HepG2 (cell line): ENCODE results near the gene SLC50A1. TPM values are rescaled to one million over a fixed set of nuclear protein-coding genes. Genes with fewer than 3 reads are reported as not detected.

Experiments
- CBX1 ChIP-seq: IDR thresholded peaks from one replicate; pipeline ENCODE4 v1.6.1; 2016; ENCODE audit warnings: antibody characterized with exemption, low read depth
- CSRNP1 ChIP-seq: sonication (generic); formaldehyde crosslinking; IDR thresholded peaks from 2 replicates; pipeline ENCODE4 v1.8.1; 2023; ENCODE audit warnings: mild to moderate bottlenecking, missing genetic modification reagents
- ELF4 ChIP-seq: sonication (generic); formaldehyde crosslinking; IDR thresholded peaks from 2 replicates; pipeline ENCODE4 v1.5.0; 2020; ENCODE audit warnings: missing genetic modification reagents, mild to moderate bottlenecking, moderate library complexity, borderline replicate concordance
- FOXP1 ChIP-seq, 2 experiments: fragments of 450-650 bp in 1 of 2; IDR thresholded peaks; 2 replicates each; pipeline ENCODE4 v1.6.1; 2017 to 2018; ENCODE audit warnings: antibody characterized with exemption in 1 of 2
- HNF4G ChIP-seq, 2 experiments: sonication (generic) in 1 of 2; formaldehyde crosslinking in 1 of 2; IDR thresholded peaks; 2 replicates each; pipeline versions ENCODE4 v1.4.0 to v1.6.1; 2011 to 2020; ENCODE audit warnings: borderline replicate concordance in 2 of 2, low read depth in 2 of 2, mild to moderate bottlenecking in 2 of 2, low read length in 1 of 2, missing genetic modification reagents in 1 of 2, moderate library complexity in 1 of 2
- KDM1A ChIP-seq: IDR thresholded peaks from 2 replicates; pipeline ENCODE4 v1.6.1; 2016; ENCODE audit warnings: missing compliant biosample characterization
- NCOA1 ChIP-seq: sonication (generic); formaldehyde crosslinking; IDR thresholded peaks from 2 replicates; pipeline ENCODE4 v1.9.0; 2021; ENCODE audit warnings: missing genetic modification reagents
- PATZ1 ChIP-seq: sonication (generic); formaldehyde crosslinking; IDR thresholded peaks from 2 replicates; pipeline ENCODE4 v1.4.0; 2020; ENCODE audit warnings: missing genetic modification reagents
- RCOR2 ChIP-seq: IDR thresholded peaks from 2 replicates; pipeline ENCODE4 v1.6.1; 2016; ENCODE audit warnings: missing biosample characterization, missing genetic modification reagents
- YEATS4 ChIP-seq: sonication (generic); formaldehyde crosslinking; IDR thresholded peaks from 2 replicates; pipeline ENCODE4 v1.4.0; 2020; ENCODE audit warnings: missing genetic modification reagents, borderline replicate concordance
- ZIK1 ChIP-seq: sonication (generic); formaldehyde crosslinking; IDR thresholded peaks from 2 replicates; pipeline ENCODE4 v1.5.0; 2020; ENCODE audit warnings: mild to moderate bottlenecking, low read depth, missing genetic modification reagents, borderline replicate concordance
- ZNF10 ChIP-seq: sonication (generic); formaldehyde crosslinking; IDR thresholded peaks from 2 replicates; pipeline ENCODE4 v1.4.0; 2020; ENCODE audit warnings: mild to moderate bottlenecking, low read depth, missing genetic modification reagents, borderline replicate concordance
- ZNF225 ChIP-seq: sonication (generic); formaldehyde crosslinking; IDR thresholded peaks from 2 replicates; pipeline ENCODE4 v1.4.0; 2020; ENCODE audit warnings: mild to moderate bottlenecking, missing genetic modification reagents
- ZNF253 ChIP-seq: sonication (generic); formaldehyde crosslinking; IDR thresholded peaks from 2 replicates; pipeline ENCODE4 v1.8.0; 2022; ENCODE audit warnings: mild to moderate bottlenecking, missing genetic modification reagents, borderline replicate concordance
- ZNF3 ChIP-seq: IDR thresholded peaks from 2 replicates; pipeline ENCODE4 v1.7.0; 2017; ENCODE audit warnings: inconsistent platforms
- ZNF337 ChIP-seq: sonication (generic); formaldehyde crosslinking; IDR thresholded peaks from 2 replicates; pipeline ENCODE4 v1.5.1; 2020; ENCODE audit warnings: missing genetic modification reagents, low read depth, mild to moderate bottlenecking, borderline replicate concordance
- ZNF670 ChIP-seq: sonication (generic); formaldehyde crosslinking; IDR thresholded peaks from 2 replicates; pipeline ENCODE4 v1.8.0; 2022; ENCODE audit warnings: mild to moderate bottlenecking, missing genetic modification reagents, borderline replicate concordance
- polyA plus RNA-seq, 8 experiments: library from polyadenylated mRNA; depleted of rRNA in 3 of 8; stranded (reverse) in 7 of 8; unstranded in 1 of 8; fragments of >200 nt; fragmentation: Illumina TruSeq in 4 of 8; extraction: Trizol in 4 of 8; gene quantifications; 2 replicates each; pipeline versions ENCODE4 v1.2.1 to v1.2.3, GENCODE V29; 2011 to 2016; ENCODE audit warnings: low read depth in 4 of 8, missing spikeins in 1 of 8, mixed read lengths in 1 of 8; ENCODE audit not compliant: insufficient read depth in 1 of 8
- total RNA-seq, 5 experiments: library from RNA; depleted of rRNA; stranded (reverse); fragments of >200 nt; fragmentation: Illumina TruSeq; extraction: Trizol; gene quantifications; 2 replicates each; pipeline ENCODE4 v1.2.3, GENCODE V29; 2016; ENCODE audit warnings: low read depth in 1 of 5
- TF ChIP-seq, protein P1 (sequence below): IDR thresholded peaks from 2 replicates; pipeline ENCODE4 v1.6.1; 2016; ENCODE audit warnings: control low read depth
- TF ChIP-seq, protein P2 (sequence below): sonication (generic); formaldehyde crosslinking; IDR thresholded peaks from 2 replicates; pipeline ENCODE4 v1.5.0; 2020; ENCODE audit warnings: mild to moderate bottlenecking, missing genetic modification reagents, moderate library complexity

SLC50A1 gene
- total and polyA plus RNA-seq, 2 of the 13 experiments (the other 11 are each of a cell fraction or from before 2014, with no cell fraction given) = 22.5 to 46.8 TPM

DNA sequence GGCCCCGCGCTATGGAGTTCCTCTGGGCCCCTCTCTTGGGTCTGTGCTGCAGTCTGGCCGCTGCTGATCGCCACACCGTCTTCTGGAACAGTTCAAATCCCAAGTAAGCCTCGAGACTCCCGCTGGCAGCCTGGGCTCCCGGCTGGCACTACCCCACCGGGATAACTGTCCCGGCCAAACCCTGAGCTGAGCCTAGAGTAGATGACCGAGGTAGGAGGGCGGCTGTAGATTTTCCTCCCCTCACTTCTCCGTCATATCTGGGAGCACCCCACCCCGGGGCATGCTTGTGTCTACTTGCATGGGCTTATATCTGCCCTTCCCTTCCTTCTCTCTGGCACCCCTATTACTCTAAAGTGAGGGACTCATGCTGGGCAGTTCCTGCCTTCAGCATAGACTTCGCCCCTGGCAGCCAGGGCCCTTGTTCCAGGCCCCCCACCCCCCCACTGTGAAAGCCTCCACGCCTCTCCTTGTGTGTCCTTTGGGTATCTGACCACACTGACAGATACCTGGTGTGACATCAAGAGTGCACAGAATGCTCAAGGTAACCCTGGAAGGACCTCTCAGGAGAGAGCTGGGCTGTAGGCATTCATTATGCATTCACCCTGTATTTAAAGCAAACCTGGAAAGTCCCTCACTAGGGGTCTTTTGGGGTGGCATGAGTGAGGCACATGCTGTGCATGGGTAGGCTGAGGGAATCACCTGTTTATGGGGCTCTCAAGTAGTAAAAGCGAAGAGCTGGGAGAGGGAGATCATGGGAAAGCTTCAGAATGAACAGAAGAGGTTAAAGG lies 7.5 kb upstream of the SLC50A1 start (continued):
- TF ChIP-seq PATZ1 (CRISPR knock-in tag) (0 out of 2 replicates have a peak, but pooled peaks have one; percentile 45), ZIK1 (CRISPR knock-in tag) (no peak), ZNF3 (peak; percentile 52; the same call in 1 of the 2 replicates), CSRNP1 (CRISPR knock-in tag) (no peak), RCOR2 (0 out of 2 replicates have a peak, but pooled peaks have one; percentile 3), ZNF10 (no peak), ELF4 (no peak), YEATS4 (CRISPR knock-in tag) (no peak), CBX1 (no peak), ZNF670 (CRISPR knock-in tag) (no peak), NCOA1 (CRISPR knock-in tag) (no peak; the same call in 1 of the 2 replicates), ZNF337 (CRISPR knock-in tag) (no peak), ZNF253 (CRISPR knock-in tag) (peak; percentile 35; the same call in 1 of the 2 replicates), ZNF225 (CRISPR knock-in tag) (no peak), HNF4G (IDR thresholded peaks at IDR 0.05; ENCODE audit: borderline replicate concordance, low read depth, low read length) (no peak), HNF4G (CRISPR knock-in tag; IDR thresholded peaks at IDR 0.05; ENCODE audit: borderline replicate concordance, low read depth) (no peak), KDM1A (no peak), FOXP1 (IDR thresholded peaks at IDR 0.05) (no peak), FOXP1 (CRISPR knock-in tag; IDR thresholded peaks at IDR 0.05) (no peak)
- TF ChIP-seq, protein P1, sequence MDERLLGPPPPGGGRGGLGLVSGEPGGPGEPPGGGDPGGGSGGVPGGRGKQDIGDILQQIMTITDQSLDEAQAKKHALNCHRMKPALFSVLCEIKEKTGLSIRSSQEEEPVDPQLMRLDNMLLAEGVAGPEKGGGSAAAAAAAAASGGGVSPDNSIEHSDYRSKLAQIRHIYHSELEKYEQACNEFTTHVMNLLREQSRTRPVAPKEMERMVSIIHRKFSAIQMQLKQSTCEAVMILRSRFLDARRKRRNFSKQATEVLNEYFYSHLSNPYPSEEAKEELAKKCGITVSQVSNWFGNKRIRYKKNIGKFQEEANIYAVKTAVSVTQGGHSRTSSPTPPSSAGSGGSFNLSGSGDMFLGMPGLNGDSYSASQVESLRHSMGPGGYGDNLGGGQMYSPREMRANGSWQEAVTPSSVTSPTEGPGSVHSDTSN (CRISPR knock-in tag) = no peak
- TF ChIP-seq, protein P2, sequence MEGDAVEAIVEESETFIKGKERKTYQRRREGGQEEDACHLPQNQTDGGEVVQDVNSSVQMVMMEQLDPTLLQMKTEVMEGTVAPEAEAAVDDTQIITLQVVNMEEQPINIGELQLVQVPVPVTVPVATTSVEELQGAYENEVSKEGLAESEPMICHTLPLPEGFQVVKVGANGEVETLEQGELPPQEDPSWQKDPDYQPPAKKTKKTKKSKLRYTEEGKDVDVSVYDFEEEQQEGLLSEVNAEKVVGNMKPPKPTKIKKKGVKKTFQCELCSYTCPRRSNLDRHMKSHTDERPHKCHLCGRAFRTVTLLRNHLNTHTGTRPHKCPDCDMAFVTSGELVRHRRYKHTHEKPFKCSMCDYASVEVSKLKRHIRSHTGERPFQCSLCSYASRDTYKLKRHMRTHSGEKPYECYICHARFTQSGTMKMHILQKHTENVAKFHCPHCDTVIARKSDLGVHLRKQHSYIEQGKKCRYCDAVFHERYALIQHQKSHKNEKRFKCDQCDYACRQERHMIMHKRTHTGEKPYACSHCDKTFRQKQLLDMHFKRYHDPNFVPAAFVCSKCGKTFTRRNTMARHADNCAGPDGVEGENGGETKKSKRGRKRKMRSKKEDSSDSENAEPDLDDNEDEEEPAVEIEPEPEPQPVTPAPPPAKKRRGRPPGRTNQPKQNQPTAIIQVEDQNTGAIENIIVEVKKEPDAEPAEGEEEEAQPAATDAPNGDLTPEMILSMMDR (CRISPR knock-in tag) = no peak
